Germinal center (tissue), 1 donor: ENCODE measurements around the gene PCDH10.
"Not testable (repeated sequence)": the region's sequence is repeated elsewhere in the genome, so short reads cannot be mapped to it uniquely, and the experiment has no call there.

Experiments
- DNase-seq: peaks from one replicate; pipeline ENCODE4 v3.0.0; 2012; ENCODE audit warnings: mixed read lengths, low spot score

Gene PCDH10

DNA sequence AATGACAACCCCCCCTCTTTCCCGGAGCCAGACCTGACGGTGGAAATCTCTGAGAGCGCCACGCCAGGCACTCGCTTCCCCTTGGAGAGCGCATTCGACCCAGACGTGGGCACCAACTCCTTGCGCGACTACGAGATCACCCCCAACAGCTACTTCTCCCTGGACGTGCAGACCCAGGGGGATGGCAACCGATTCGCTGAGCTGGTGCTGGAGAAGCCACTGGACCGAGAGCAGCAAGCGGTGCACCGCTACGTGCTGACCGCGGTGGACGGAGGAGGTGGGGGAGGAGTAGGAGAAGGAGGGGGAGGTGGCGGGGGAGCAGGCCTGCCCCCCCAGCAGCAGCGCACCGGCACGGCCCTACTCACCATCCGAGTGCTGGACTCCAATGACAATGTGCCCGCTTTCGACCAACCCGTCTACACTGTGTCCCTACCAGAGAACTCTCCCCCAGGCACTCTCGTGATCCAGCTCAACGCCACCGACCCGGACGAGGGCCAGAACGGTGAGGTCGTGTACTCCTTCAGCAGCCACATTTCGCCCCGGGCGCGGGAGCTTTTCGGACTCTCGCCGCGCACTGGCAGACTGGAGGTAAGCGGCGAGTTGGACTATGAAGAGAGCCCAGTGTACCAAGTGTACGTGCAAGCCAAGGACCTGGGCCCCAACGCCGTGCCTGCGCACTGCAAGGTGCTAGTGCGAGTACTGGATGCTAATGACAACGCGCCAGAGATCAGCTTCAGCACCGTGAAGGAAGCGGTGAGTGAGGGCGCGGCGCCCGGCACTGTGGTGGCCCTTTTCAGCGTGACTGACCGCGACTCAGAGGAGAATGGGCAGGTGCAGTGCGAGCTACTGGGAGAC, 1.6 kb downstream of the PCDH10 start:
- no peak for DNase-seq

DNA sequence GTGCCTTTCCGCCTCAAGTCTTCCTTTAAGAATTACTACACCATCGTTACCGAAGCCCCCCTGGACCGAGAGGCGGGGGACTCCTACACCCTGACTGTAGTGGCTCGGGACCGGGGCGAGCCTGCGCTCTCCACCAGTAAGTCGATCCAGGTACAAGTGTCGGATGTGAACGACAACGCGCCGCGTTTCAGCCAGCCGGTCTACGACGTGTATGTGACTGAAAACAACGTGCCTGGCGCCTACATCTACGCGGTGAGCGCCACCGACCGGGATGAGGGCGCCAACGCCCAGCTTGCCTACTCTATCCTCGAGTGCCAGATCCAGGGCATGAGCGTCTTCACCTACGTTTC, 2.2 kb downstream of the PCDH10 start:
- no peak for DNase-seq

DNA sequence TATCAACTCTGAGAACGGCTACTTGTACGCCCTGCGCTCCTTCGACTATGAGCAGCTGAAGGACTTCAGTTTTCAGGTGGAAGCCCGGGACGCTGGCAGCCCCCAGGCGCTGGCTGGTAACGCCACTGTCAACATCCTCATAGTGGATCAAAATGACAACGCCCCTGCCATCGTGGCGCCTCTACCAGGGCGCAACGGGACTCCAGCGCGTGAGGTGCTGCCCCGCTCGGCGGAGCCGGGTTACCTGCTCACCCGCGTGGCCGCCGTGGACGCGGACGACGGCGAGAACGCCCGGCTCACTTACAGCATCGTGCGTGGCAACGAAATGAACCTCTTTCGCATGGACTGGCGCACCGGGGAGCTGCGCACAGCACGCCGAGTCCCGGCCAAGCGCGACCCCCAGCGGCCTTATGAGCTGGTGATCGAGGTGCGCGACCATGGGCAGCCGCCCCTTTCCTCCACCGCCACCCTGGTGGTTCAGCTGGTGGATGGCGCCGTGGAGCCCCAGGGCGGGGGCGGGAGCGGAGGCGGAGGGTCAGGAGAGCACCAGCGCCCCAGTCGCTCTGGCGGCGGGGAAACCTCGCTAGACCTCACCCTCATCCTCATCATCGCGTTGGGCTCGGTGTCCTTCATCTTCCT, 2.7 kb downstream of the PCDH10 start:
- DNase-seq = no peak

DNA sequence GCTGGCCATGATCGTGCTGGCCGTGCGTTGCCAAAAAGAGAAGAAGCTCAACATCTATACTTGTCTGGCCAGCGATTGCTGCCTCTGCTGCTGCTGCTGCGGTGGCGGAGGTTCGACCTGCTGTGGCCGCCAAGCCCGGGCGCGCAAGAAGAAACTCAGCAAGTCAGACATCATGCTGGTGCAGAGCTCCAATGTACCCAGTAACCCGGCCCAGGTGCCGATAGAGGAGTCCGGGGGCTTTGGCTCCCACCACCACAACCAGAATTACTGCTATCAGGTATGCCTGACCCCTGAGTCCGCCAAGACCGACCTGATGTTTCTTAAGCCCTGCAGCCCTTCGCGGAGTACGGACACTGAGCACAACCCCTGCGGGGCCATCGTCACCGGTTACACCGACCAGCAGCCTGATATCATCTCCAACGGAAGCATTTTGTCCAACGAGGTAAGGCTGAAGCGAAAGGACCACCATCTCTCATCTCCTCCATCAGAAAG, 3.3 kb downstream of the PCDH10 start:
- DNase-seq = no peak

DNA sequence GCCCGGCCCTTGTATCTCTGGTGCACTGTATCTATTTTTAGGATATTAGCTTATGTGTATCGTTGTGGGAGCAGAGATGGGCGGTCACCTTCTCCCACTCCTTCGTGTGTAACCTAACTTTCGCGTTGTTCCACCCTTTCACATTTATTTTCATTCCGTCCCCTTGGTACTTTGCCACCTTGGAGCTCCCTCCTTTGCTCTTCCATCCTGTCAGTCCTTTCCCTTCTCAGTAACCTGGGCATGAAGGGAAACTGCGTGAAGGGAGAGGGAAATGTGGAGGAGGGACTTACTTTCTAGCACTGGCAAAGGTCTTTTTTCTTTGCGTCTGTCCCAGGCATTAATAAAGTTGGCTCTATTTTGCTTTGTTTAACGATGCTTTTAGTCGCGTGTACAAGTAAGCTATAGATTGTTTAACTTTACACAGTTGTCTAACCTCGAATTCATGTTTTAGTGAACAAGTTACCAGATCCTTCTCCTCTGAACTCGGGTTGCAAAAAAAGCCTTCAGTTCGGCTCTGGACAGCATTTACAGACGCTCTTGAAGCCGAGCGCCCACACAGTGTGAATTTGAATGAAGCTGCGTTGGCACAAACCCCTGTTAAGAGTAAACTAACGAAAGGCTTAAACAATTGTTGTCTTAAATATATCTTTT, 3.9 kb downstream of the PCDH10 start:
- no peak for DNase-seq

DNA sequence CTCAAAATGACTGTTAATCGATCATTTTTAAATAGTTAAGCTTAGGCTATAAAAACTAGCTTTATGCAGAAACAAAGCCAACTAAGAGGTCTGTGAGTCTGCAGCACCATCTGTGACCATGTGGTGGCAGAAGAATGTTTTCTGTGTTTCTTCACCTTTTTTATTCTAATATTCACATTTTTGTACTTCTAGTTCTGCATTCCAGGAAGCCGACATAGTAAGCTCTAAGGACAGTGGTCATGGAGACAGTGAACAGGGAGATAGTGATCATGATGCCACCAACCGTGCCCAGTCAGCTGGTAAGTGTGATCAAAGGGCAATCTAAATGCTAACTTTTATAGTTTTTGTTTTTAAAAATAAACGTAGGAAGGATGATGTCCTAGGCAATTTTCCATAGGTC, 5.6 kb downstream of the PCDH10 start:
- no peak for DNase-seq

DNA sequence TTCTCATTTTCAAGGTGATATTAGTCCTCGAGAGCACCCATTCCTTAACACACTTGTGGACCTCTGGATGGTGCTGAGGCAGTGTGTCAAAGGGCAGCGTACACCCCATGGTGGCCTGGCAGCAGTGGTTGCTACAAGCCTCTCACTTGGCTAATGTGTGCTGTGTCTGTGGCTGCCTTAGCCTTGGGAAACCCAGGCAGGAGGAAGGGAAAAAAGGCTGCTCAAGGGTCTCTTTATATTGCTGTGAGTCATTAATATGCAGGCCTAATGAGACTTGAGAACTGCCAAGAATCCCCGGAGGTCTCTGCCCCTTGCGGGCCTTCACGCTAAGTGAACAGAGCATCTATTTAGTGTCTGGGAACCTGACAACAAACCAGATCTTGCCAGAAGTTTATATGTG, 7.0 kb downstream of the PCDH10 start:
- DNase-seq = no peak

DNA sequence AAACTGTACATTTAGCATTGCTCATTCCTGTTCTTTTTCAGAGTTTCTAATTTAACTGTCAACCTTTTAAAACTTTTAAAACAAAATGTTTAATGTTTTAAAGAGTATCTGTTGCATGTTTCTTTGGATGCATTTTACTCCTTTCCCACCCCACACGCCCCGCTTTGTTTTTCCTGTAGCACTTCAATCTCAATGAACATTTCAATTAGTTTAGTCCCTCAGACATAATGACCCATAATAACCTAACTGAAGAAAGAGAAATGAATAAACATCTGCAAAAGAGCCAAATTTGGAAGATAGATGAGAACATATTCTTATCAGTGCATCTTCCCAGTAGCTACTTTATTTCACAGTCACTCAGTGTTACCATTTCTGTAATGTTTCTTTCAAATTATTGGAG, 7.5 kb downstream of the PCDH10 start:
- DNase-seq = no peak

DNA sequence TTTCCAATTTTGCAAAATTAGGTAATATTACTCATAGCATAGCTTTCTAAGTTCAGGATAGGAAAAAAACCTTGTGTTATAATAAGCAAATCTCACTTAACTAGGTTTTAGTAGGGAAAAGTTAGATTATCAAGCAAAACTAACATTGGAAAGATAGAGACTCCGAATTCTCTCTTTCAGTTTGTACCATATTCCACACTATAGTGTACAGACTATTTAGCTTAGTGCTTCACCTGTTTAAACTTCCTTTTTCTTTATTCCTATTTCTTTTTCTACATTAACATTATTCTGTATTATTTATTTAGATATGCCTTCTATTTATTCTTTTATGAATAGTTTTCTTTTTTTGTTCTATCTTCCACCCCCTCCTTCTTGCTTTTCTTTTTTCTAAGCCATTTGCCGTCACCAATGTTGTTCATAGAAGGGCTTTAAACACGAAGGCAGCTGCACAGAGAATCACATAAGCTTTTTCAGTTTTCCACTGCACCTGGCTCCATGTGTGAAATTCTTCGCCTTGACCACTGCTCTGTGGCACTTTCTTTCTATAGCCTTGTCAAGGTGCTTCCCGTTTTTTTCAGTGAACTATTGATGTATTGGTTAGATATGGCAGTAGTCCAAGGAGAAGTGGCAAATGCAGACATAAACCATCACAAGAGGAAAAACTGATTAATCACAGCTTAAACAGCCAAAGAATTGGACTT, 8.5 kb downstream of the PCDH10 start:
- DNase-seq = no peak

DNA sequence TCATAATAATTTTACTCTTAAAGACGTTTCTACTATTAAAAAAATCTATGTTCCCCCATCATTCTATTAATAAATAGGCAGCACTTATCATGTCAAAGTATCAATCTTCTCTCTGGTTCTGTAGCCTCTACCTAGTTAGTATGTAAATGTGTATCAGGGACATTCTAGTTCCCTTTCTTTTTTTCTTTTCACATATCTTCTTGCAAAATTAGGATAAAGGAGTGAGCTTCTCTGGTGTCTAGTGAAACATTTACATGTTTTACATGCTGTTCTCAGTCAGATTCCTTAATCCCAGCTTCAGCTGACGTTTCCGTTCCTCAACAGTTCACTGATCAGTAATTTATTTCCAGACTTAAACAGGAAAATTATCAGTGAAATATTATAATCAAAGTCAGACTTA, 11.8 kb downstream of the PCDH10 start:
- DNase-seq = no peak

DNA sequence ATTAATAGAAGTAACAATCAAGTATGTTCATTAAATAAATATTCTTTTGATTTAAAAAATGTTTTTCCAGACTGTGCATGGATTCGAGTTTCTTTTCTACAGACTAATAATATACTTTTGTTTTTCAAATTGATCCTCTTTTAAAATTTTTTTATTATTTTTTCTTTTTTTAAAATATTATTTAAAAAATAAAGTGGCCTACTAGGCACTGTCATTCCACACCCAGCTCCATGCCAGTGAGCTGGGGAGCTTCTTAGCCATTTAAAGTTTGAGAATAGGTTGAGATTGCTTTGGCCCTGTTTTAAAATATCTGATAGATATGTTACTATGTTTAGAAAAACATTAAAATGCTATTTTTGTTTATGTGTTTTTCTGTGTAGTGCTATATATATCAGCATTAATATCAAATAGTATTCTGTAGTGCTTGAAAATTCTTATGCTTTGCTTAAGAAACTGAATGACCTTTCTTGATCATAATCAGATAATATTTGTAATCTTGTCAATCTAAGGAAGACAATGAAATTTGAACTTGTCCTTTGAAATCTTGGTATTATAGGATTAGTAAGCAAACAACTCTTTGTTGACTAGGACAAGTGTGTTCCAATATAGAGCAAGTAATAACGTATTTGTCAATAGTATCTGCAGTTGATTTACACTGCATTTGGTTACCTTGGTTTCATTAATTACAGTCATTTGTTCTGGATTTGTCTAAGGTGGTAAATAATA, 12.6 kb downstream of the PCDH10 start:
- no peak for DNase-seq

DNA sequence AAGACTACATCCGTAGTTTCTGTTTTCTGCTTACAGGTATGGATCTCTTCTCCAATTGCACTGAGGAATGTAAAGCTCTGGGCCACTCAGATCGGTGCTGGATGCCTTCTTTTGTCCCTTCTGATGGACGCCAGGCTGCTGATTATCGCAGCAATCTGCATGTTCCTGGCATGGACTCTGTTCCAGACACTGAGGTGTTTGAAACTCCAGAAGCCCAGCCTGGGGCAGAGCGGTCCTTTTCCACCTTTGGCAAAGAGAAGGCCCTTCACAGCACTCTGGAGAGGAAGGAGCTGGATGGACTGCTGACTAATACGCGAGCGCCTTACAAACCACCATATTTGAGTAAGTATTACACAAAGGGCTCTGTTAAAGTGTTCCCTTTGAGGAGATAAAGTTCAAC, 13.8 kb downstream of the PCDH10 start:
- no peak for DNase-seq

DNA sequence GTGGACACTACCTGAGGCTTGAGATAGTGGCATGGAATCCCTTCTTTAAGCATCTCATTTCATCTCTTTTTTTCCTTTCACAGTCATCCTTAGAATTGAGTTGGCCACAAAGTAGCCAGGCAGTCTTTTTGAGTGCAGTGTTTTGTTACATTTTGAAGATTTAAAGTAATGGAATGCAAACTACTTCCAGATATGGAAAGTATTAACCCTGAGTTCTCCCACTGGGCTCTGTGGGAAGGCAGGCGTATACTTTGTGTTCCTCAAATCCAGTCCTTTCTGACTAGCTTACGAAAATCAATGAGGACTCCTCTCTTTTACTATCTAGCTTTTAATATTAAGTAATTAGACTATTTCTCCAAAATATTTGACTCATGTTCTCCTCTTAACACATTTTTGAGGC, 29.9 kb downstream of the PCDH10 start:
- no peak for DNase-seq

DNA sequence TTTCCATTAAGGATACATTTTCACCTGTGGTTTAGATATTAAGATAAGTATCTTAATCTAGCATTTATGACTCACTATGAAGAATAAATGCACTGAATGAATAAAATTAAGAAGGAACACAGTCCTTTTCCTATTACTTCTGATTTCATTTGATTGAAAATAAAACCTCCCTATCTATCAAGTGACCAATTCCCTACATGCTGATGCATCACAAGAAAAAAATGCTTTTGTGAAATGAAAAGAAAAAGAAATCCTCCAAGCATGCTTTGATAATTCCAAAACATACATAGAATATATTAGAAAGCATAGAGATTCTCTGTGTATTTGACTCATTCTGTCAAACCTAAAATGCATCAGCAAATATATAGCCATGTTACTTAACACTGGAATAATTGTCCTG, 37.1 kb downstream of the PCDH10 start:
- no peak for DNase-seq

DNA sequence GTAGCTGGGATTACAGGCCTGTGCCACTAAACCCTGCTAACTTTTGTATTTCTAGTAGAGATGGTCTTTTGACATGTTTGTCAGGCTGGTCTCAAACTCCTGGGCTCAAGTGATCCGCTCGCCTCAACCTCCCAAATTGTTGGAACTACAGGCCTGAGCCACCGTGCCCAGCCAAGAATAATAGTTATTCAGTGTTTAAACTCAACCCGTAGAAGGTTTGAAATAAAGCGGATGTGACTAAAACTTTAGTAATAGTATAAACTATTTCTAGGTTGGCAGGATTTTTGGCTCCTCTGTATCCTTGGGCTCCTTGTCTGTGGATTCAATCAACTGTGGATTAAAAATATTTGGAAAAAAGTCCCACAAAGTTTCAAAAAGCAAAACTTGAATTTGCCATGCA, 37.8 kb downstream of the PCDH10 start:
- DNase-seq = no peak

DNA sequence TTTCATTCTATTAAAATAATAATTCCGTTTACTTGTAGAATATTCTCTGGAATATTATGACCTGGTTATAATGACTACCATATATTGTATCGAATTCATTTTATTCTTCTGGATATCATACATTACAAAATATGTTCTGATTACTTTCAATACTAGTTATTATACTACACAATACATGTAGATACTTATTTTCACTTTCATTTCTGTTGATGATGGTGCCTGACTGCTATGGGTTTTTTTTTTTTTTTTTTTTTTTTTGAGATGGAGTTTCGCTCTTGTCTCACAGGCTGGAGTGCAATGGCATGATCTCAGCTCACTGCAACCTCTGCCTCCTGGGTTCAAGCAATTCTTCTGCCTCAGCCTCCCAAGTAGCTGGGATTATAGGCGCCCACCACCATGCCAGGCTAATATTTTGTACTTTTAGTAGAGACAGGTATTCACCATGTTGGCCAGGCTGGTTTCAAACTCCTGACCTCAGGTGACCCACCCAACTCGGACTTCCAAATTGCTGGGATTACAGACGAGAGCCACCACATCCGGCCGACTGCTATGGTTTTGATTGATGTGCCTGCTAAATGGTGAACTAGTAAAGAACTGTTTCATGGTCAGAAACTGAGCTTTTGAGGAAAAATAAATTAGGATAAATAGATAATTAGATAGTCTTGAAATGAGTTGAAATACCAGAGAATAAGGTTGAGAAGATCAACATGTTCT, 39.5 kb downstream of the PCDH10 start:
- DNase-seq = no peak

DNA sequence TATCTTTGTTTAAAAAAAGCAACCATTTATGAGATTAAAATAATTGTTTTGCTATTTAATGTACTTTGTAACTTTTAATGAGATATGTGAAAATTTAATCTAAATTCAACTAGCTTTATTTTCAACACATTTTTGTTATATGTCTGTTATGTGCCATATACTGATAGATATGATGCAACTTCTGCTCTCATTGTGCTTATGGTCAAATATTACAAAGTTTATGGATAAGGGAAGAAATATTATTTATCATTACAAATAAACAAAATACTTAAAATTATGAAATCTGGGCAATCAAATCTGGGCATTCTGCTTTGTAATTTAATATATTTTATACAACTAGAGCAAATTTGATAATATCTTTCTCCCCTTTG, 40.0 kb downstream of the PCDH10 start:
- DNase-seq = no peak

DNA sequence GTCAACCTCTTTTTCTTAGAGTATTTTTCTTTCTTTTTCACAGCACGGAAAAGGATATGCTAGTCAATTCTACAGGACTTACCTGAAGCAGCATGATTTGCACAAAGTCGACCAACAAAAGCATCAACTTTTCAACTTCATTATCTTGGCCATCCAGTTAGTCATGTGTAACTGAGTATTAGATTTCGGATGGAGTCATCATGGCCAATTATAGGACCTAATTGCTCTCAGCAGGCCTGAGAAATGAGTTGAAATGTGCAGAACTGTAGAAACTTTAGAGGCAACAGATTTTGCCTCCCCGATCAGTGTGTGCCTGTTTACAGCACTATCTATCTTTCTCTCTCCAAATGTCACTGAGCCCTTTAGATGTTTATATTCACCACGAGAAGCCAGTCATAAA, 41.0 kb downstream of the PCDH10 start:
- no peak for DNase-seq

DNA sequence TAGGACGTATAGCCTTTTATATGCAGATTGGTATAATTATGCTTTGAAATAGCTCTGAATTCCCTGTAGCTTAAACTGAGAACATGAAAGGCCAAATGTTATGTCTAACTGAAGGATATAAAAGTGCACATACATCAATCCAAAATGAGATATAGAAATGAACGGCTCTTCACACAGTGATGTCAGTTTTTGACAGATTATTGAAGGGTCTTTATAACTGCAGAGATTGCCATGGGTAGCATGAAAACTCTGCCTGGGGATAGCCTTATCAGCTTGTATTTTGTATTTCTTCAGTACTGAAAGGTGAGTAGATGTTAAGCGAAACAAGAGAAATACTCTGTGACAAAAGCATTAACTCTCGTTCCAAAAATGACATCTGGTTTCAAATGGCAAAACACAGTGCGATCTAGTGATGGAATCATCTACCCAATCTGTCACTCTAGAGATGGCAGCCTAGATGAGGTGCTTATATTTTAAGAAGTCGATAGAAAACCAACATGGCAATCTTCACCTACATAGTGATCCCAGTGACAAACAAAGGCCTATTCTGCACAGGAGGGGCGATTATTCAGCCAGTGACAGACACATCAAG, 59.7 kb downstream of the PCDH10 start:
- DNase-seq = no peak

DNA sequence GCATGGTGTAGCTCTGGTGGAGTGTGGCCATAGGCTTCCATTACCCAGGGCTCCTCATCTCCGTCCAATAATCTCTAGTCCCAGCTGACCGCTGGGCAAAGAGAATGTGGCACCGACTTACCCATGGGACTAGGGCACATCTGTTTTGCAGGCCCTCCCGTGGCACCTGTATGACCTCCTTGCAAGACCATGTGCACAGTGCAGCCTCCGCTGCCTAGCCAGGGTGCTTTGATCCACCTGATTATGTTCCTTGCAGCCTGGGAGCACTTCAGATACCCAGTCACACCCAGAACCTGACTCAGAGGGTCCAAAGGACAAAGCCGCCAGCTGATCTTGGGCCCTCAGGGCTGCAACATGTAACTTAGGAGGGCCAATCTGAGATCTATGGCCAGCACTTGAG, 84.8 kb downstream of the PCDH10 start:
- DNase-seq = no peak

DNA sequence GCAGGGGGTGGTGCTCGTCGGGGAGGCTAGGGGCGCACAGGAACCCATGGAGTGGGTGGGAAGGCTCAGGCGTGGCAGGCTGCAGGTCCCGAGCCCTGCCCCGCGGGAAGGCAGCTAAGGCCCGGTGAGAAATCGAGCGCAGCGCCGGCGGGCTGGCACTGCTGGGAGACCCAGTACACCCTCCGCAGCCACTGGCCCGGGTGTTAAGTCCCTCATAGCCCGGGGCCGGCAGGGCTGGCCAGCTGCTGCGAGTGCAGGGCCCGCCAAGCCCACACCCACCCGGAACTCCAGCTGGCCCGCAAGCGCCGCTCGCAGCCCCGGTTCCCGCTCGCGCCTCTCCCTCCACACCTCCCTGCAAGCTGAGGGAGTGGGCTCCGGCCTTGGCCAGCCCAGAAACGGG, 91.4 kb downstream of the PCDH10 start:
- DNase-seq = not testable (repeated sequence)
